Measurements from ENCODE around the gene MACROH2A1.
A peak's percentile ranks its signal among the peaks of the same experiment; 100 is the strongest.

MACROH2A1 gene

DNA sequence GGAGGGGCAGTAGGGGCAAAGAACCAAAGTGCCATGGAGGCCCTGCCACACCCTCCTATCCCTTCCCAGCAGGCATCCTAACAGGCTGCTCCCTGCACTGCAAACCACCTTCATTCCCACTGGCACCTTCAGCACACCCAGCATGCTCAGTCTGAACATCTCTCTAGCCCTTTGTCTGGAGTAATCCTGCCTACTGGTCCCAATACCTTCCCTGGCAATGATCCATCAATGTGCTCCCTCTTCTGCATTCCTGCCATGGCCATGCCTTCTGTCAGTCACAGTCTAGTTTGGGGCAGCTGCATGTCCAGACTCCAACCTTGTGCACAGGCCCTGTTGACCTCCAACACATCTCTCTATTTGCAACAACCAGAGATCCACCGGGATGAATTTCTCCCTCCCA is 4.9 kb downstream of the MACROH2A1 start:
- peaks cover 88 to 92% of the 10 kb centered on the region in 2 experiments for H3K4me1 ChIP-seq (ENCODE audit: control insufficient read depth in 1 of 2, insufficient read depth in 1 of 2, low read depth in 1 of 2, low read length in 1 of 2)
- no peaks in the 10 kb centered on the region for H3K9me3 ChIP-seq
- peak overlapping the region; percentile 91 for H3K27ac ChIP-seq
- H3K4me3 ChIP-seq (ENCODE audit: low read depth in 1 of 2, low read length in 1 of 2): no peak overlapping the region
- TF ChIP-seq, protein P1, sequence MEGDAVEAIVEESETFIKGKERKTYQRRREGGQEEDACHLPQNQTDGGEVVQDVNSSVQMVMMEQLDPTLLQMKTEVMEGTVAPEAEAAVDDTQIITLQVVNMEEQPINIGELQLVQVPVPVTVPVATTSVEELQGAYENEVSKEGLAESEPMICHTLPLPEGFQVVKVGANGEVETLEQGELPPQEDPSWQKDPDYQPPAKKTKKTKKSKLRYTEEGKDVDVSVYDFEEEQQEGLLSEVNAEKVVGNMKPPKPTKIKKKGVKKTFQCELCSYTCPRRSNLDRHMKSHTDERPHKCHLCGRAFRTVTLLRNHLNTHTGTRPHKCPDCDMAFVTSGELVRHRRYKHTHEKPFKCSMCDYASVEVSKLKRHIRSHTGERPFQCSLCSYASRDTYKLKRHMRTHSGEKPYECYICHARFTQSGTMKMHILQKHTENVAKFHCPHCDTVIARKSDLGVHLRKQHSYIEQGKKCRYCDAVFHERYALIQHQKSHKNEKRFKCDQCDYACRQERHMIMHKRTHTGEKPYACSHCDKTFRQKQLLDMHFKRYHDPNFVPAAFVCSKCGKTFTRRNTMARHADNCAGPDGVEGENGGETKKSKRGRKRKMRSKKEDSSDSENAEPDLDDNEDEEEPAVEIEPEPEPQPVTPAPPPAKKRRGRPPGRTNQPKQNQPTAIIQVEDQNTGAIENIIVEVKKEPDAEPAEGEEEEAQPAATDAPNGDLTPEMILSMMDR (IDR thresholded peaks at IDR 0.05): no peak
- H3K27me3 ChIP-seq: no peaks in the 10 kb centered on the region
- H3K36me3 ChIP-seq: peaks cover under 1% of the 10 kb centered on the region

DNA sequence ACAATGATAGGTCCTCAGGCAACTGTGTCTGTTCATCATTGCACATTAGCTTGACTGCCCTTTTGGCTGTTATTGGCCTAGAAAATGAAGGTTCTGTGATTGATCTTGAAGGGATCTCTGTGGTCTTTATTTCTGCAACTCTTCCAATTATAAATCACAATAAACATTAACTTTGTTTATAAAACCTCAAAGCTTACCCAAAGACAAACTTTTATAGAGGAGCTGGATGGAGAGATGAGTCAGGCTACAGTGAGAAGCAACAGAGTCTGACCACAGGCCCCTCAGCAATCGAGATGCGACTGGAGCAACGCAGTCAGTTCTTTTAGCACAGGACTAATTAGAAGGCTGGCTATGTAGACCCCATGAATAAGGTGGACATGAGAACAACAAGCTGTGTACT is 5.3 kb downstream of the MACROH2A1 start:
- no peaks in the 10 kb centered on the region for H3K27me3 ChIP-seq
- peak overlapping the region; percentile 91 for H3K27ac ChIP-seq
- H3K36me3 ChIP-seq: peaks cover 4% of the 10 kb centered on the region
- peak overlapping the region in 1 of 2 experiments; percentile 40 for H3K4me3 ChIP-seq (ENCODE audit: low read depth in 1 of 2, low read length in 1 of 2)
- no peaks in the 10 kb centered on the region for H3K9me3 ChIP-seq
- H3K4me1 ChIP-seq (ENCODE audit: control insufficient read depth in 1 of 2, insufficient read depth in 1 of 2, low read depth in 1 of 2, low read length in 1 of 2): peaks cover 92 to 96% of the 10 kb centered on the region in 2 experiments
- TF ChIP-seq, protein P1 (IDR thresholded peaks at IDR 0.05): no peak

DNA sequence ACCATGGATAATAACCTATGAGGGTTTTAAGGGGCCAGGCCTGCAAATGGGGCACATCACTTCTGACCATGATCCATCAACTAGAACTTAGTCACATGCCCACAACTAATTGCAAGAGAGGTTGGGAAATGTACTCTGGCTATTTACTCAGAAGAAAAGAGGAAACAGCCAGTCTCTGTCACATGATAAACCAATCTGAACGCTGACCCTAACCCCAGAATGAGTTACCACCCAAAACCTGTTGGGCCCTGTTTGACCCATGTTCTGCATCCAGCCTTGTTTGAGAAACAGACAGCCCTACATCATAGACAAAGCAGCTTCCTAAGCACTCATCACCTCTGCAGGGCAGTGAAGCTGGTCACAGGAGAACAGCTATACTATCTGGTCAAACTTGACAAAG is 5.8 kb downstream of the MACROH2A1 start:
- peak overlapping the region; percentile 91 for H3K27ac ChIP-seq
- no peaks in the 10 kb centered on the region for H3K9me3 ChIP-seq
- TF ChIP-seq, protein P1 (IDR thresholded peaks at IDR 0.05): no peak
- H3K4me3 ChIP-seq (ENCODE audit: low read depth in 1 of 2, low read length in 1 of 2): peak overlapping the region; percentile 12 to 40
- no peaks in the 10 kb centered on the region for H3K27me3 ChIP-seq
- H3K4me1 ChIP-seq (ENCODE audit: control insufficient read depth in 1 of 2, insufficient read depth in 1 of 2, low read depth in 1 of 2, low read length in 1 of 2): peaks cover 97 to 100% of the 10 kb centered on the region in 2 experiments
- peaks cover 9% of the 10 kb centered on the region for H3K36me3 ChIP-seq

DNA sequence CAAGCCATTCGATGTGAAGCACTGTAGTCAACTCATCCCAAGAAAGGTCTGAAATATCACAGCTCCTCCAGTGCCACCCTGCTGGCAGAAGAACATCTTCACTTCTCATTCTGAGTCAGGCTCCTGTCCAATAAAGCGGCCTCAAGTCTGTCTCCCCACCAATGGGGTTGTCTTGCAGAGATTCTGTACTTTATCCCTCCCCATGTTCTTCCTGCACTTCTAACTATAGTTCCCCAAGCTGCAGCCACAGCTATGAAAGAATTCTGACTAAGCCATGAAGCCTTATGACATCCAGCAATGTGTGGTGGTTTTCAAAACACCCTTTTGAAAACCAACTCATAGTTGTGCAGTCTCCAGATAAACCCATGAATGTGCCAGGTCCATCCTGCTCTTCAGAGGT is 6.8 kb downstream of the MACROH2A1 start:
- Histone ChIP-seq H3K27ac (peak overlapping the region; percentile 91), H3K4me3 (ENCODE audit: low read depth in 1 of 2, low read length in 1 of 2) (peak overlapping the region; percentile 11 to 40)

DNA sequence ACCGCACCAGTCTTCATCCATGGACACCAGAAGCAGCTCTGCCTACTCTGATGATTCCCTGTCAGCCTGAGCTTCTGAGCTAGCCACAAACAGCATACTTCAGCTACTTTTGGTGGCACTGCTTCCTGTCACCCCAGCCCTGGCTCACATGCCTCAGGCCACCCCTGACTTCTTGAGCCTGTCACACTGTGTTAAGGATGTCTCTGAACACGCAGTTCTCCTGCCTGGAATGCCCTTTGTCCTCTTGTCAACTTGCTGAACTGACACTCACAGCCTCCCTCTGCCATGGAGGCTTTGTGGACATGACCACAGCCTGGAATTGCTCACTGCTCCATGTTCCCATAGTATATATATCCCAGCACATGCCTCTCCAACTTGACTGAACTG is 7.2 kb downstream of the MACROH2A1 start:
- peak overlapping the region; percentile 91 for H3K27ac ChIP-seq
- H3K4me1 ChIP-seq (ENCODE audit: control insufficient read depth in 1 of 2, insufficient read depth in 1 of 2, low read depth in 1 of 2, low read length in 1 of 2): peaks cover 100% of the 10 kb centered on the region in 2 experiments
- H3K9me3 ChIP-seq: no peaks in the 10 kb centered on the region
- TF ChIP-seq, protein P1 (IDR thresholded peaks at IDR 0.05): no peak
- peak overlapping the region in 1 of 2 experiments; percentile 40 for H3K4me3 ChIP-seq (ENCODE audit: low read depth in 1 of 2, low read length in 1 of 2)
- peaks cover 11% of the 10 kb centered on the region for H3K36me3 ChIP-seq
- no peaks in the 10 kb centered on the region for H3K27me3 ChIP-seq

More for the DNA sequence above, 6.8 kb downstream of the MACROH2A1 start:
- peaks cover 11% of the 10 kb centered on the region for H3K36me3 ChIP-seq
- H3K4me1 ChIP-seq (ENCODE audit: control insufficient read depth in 1 of 2, insufficient read depth in 1 of 2, low read depth in 1 of 2, low read length in 1 of 2): peaks cover 100% of the 10 kb centered on the region in 2 experiments
- TF ChIP-seq, protein P1 (IDR thresholded peaks at IDR 0.05): no peak
- no peaks in the 10 kb centered on the region for H3K27me3 ChIP-seq
- no peaks in the 10 kb centered on the region for H3K9me3 ChIP-seq

Measured in neutrophil (primary cell).